Measurements from ENCODE around the gene HSD17B4. TPM values are rescaled to one million over a fixed set of nuclear protein-coding genes. Genes with fewer than 3 reads are reported as not detected.
A peak's percentile ranks its signal among the peaks of the same experiment; 100 is the strongest.
"Not testable (repeated sequence)": the region's sequence is repeated elsewhere in the genome, so short reads cannot be mapped to it uniquely, and the experiment has no call there.

Gene HSD17B4
- total RNA-seq, 2 donors from 2014 or later, result 122 to 170 TPM

DNA sequence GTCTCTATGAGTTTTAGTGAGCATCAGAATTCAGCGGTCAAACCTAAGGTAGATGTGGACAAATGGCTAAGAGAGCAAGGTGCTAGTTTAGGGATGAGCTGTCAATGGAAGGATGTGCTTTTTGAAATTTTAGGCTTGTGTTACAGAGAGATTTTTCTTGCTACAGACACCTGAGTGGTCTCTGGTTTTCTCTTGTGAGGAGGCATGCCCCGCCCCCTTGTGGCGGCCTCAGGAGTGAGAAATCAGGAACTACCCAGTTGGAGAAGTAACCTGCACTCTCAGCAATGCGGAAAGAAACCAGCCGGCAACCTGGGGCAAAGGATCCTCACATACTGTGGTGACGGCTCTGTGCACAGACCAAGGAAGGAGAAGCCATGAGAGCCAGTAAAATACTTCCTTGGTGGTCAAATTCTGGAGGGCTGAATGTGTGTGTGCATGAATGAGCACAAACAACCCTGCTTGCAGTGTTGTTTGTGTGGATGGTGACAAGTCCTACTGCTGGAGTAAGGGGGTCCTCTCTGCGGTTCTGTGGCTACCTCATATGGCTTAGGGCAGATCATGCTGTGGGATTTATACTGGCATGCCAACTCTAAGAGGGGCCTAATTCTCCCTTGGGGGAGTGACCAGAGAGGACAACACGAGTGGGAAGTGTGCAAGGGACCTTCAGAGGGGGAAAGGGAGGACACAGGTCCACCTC, 16.7 kb upstream of the HSD17B4 start:
- H3K27me3 ChIP-seq, result no peaks in the 10 kb centered on the region
- H3K27ac ChIP-seq, result no peak overlapping the region
- H3K4me3 ChIP-seq, result no peak overlapping the region
- no peaks in the 10 kb centered on the region for H3K36me3 ChIP-seq
- DNase-seq (ENCODE audit: low spot score), result peak; percentile 61
- H3K4me1 ChIP-seq, result no peaks in the 10 kb centered on the region
- H3K9me3 ChIP-seq, result no peaks in the 10 kb centered on the region
- TF ChIP-seq, protein P1, sequence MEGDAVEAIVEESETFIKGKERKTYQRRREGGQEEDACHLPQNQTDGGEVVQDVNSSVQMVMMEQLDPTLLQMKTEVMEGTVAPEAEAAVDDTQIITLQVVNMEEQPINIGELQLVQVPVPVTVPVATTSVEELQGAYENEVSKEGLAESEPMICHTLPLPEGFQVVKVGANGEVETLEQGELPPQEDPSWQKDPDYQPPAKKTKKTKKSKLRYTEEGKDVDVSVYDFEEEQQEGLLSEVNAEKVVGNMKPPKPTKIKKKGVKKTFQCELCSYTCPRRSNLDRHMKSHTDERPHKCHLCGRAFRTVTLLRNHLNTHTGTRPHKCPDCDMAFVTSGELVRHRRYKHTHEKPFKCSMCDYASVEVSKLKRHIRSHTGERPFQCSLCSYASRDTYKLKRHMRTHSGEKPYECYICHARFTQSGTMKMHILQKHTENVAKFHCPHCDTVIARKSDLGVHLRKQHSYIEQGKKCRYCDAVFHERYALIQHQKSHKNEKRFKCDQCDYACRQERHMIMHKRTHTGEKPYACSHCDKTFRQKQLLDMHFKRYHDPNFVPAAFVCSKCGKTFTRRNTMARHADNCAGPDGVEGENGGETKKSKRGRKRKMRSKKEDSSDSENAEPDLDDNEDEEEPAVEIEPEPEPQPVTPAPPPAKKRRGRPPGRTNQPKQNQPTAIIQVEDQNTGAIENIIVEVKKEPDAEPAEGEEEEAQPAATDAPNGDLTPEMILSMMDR (IDR thresholded peaks at IDR 0.05), result peak in 1 of 2 donors; percentile 51

GRCh38 chr5:119437785-119438586, 14.3 kb upstream of the HSD17B4 start:
- H3K4me3 ChIP-seq; H3K27ac ChIP-seq; H3K27me3 ChIP-seq; H3K9me3 ChIP-seq; DNase-seq (ENCODE audit: low spot score); H3K4me1 ChIP-seq; H3K36me3 ChIP-seq: not testable (repeated sequence)

DNA sequence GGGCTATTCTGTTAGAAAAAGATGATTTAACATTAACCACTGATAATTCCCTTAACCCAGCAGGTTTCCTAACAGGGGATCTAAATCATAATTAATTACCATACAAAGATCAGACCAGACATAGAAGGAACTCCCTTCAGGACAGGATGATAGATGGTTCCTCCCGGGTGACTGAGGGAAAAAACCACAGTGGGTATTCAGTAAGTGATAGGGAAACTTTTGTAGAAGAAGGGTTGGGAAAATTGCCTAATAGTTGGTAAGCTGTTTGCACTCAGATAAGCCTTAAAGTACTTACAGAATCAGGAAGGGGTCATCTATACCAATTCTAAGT, 13.7 kb upstream of the HSD17B4 start:
- not testable (repeated sequence) for H3K4me1 ChIP-seq; DNase-seq (ENCODE audit: low spot score); H3K9me3 ChIP-seq; H3K27ac ChIP-seq; H3K36me3 ChIP-seq; H3K4me3 ChIP-seq; H3K27me3 ChIP-seq

- peak overlapping the region in 1 of 2 donors; percentile 9 for H3K4me3 ChIP-seq
- TF ChIP-seq, protein P1 (IDR thresholded peaks at IDR 0.05), result no peak
These were observed 13.1 kb upstream of the HSD17B4 start for GRCh38 chr5:119439140-119439631.

DNA sequence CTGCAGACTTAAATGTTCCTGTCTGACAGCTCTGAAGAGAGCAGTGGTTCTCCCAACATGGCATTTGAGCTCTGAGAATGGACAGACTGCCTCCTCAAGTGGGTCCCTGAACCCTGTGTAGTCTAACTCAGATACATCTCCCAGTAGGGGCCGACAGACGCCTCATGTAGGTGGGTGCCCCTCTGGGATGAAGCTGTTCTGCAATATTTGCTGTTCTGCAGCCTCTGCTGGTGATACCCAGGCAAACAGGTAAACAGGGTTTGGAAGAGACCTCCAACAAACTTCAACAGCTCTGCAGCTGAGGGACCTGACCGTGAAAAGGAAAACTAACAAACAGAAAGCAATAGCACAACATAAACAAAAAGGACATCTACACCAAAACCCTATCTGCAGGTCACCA, 12.7 kb upstream of the HSD17B4 start:
- H3K27ac ChIP-seq; H3K9me3 ChIP-seq; DNase-seq (ENCODE audit: low spot score); H3K4me3 ChIP-seq; H3K36me3 ChIP-seq; H3K4me1 ChIP-seq; H3K27me3 ChIP-seq: not testable (repeated sequence)

More at GRCh38 chr5:119439140-119439631, 13.1 kb upstream of the HSD17B4 start:
- Histone ChIP-seq H3K9me3 (no peaks in the 10 kb centered on the region), H3K27ac (no peak overlapping the region), H3K27me3 (no peaks in the 10 kb centered on the region), H3K4me1 (no peaks in the 10 kb centered on the region), H3K36me3 (no peaks in the 10 kb centered on the region)
- DNase-seq (ENCODE audit: low spot score), result no peak

DNA sequence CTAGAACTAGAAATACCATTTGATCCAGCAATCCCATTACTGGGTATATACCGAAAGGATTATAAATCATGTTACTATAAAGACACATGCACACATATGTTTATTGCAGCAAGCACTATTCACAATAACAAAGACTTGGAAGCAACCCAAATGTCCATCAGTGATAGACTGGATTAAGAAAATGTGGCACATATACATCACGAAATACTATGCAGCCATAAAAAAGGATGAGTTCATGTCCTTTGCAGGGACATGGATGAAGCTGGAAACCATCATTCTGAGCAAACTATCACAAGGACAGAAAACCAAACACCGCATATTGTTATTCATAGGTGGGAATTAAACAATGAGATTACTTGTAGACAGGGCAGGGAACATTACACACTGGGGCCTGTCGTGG, 7.7 kb upstream of the HSD17B4 start:
- H3K36me3 ChIP-seq; H3K4me3 ChIP-seq; H3K4me1 ChIP-seq; H3K27me3 ChIP-seq; DNase-seq (ENCODE audit: low spot score); H3K27ac ChIP-seq; H3K9me3 ChIP-seq: not testable (repeated sequence)

DNA sequence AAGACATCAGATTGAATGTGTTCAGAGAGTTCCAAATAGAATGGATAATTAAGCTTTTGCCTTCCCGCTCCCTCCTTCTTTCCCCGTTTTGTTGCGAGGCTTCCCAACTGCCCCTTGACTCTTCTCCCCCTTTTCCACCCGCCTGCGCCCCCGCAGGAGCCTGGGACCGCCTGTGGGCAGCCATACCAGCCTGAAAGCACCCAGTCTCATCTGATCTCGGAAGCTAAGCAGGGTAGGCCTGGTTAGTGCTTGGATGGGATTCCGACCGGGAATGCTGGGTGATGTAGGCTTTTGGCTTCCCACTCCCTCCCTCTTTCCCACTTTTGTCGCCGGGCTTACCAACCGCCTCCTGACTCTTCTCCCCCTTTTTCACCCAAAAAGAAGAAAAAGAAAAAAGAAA, 6.8 kb upstream of the HSD17B4 start:
- H3K27me3 ChIP-seq, result no peaks in the 10 kb centered on the region
- H3K4me1 ChIP-seq, result no peaks in the 10 kb centered on the region
- TF ChIP-seq, protein P1 (IDR thresholded peaks at IDR 0.05), result no peak
- no peaks in the 10 kb centered on the region for H3K36me3 ChIP-seq
- H3K9me3 ChIP-seq, result peaks cover 0 to 7% of the 10 kb centered on the region in 2 donors
- DNase-seq (ENCODE audit: low spot score), result no peak
- H3K27ac ChIP-seq, result no peak overlapping the region
- H3K4me3 ChIP-seq, result no peak overlapping the region
